OCI-LY1 (cell line): ENCODE results near the gene CSF1.

ENCODE experiments used
- H2AFZ ChIP-seq: fragments of 200-600 bp; sonication (generic), shearing (Covaris generic); 2 replicates; pipeline ENCODE4 v1.6.0; 2014; ENCODE audit warnings: antibody characterized with exemption, mild to moderate bottlenecking, low read length
- H3F3A ChIP-seq: fragments of 200-600 bp; sonication (generic), shearing (Covaris generic); 2 replicates; pipeline ENCODE4 v1.6.0; 2014; ENCODE audit warnings: mild to moderate bottlenecking, antibody characterized with exemption, low read length, moderate library complexity; ENCODE audit not compliant: insufficient read depth
- H3K27ac ChIP-seq: fragments of 200-600 bp; sonication (generic); 2 replicates; pipeline ENCODE4 v1.5.1; 2014; ENCODE audit warnings: low read length, mixed run types, mild to moderate bottlenecking, low read depth; ENCODE audit not compliant: poor library complexity, severe bottlenecking
- H3K27me3 ChIP-seq: fragments of 200-600 bp; sonication (generic); 2 replicates; pipeline ENCODE4 v1.6.0; 2014; ENCODE audit warnings: antibody characterized with exemption, mild to moderate bottlenecking, low read length, moderate library complexity; ENCODE audit not compliant: insufficient read depth
- H3K36me3 ChIP-seq: fragments of 200-600 bp; sonication (generic); 2 replicates; pipeline ENCODE4 v1.6.1; 2014; ENCODE audit warnings: mild to moderate bottlenecking, antibody characterized with exemption, low read length, moderate library complexity, mixed read lengths; ENCODE audit not compliant: insufficient read depth
- H3K4me1 ChIP-seq: fragments of 200-600 bp; sonication (generic); 2 replicates; pipeline ENCODE4 v1.5.1; 2014; ENCODE audit warnings: mild to moderate bottlenecking, low read length, moderate library complexity; ENCODE audit not compliant: insufficient read depth, severe bottlenecking
- H3K4me2 ChIP-seq: fragments of 200-600 bp; sonication (generic), shearing (Covaris generic); 2 replicates; pipeline ENCODE4 v1.6.1; 2014; ENCODE audit warnings: low read length
- H3K4me3 ChIP-seq: fragments of 200-600 bp; sonication (generic); 2 replicates; pipeline ENCODE4 v1.5.1; 2014; ENCODE audit warnings: low read length, low read depth, mild to moderate bottlenecking, mixed read lengths; ENCODE audit not compliant: poor library complexity, severe bottlenecking
- H3K79me2 ChIP-seq: fragments of 200-600 bp; shearing (Covaris generic); 2 replicates; pipeline ENCODE4 v1.6.1; 2016; ENCODE audit warnings: mixed run types, low read length, mixed read lengths; ENCODE audit not compliant: insufficient read depth
- H3K9ac ChIP-seq: fragments of 200-600 bp; sonication (generic), shearing (Covaris generic); 2 replicates; pipeline ENCODE4 v1.6.1; 2014; ENCODE audit warnings: mild to moderate bottlenecking, low read length, mixed read lengths
- H3K9me2 ChIP-seq: fragments of 200-600 bp; sonication (generic), shearing (Covaris generic); 2 replicates; pipeline ENCODE4 v1.6.1; 2014; ENCODE audit warnings: low read depth, mild to moderate bottlenecking, low read length, mixed read lengths
- H3K9me3 ChIP-seq: fragments of 200-600 bp; shearing (Covaris generic); 2 replicates; pipeline ENCODE4 v1.6.1; 2014; ENCODE audit warnings: low read length, mixed read lengths
- H4K20me1 ChIP-seq: fragments of 200-600 bp; sonication (generic), shearing (Covaris generic); 2 replicates; pipeline ENCODE4 v1.6.0; 2016; ENCODE audit warnings: mild to moderate bottlenecking, low read length; ENCODE audit not compliant: insufficient read depth
- CTCF ChIP-seq: fragments of 200-600 bp; sonication (generic), shearing (Covaris generic); IDR thresholded peaks from 2 replicates; pipeline ENCODE4 v1.5.1; 2017; ENCODE audit warnings: mild to moderate bottlenecking, antibody characterized with exemption, low read length, moderate library complexity, mixed read lengths
- EZH2 ChIP-seq: fragments of 200-600 bp; sonication (generic), shearing (Covaris generic); IDR thresholded peaks from 2 replicates; pipeline ENCODE4 v1.8.0; 2017; ENCODE audit warnings: borderline replicate concordance, mixed run types, mild to moderate bottlenecking, antibody characterized with exemption, low read length, moderate library complexity, mixed read lengths

The CSF1 gene

GRCh38 chr1:109963864-109964263 lies 53.2 kb downstream of the CSF1 start:
- no peak overlapping the region for H3K9ac ChIP-seq
- H3K9me3 ChIP-seq, result no peaks in the 10 kb centered on the region
- no peaks in the 10 kb centered on the region for H3K9me2 ChIP-seq
- H3F3A ChIP-seq, result no peaks in the 10 kb centered on the region
- H3K27me3 ChIP-seq, result no peaks in the 10 kb centered on the region
- no peaks in the 10 kb centered on the region for H4K20me1 ChIP-seq
- H2AFZ ChIP-seq, result no peak overlapping the region
- H3K4me2 ChIP-seq, result no peak overlapping the region
- TF ChIP-seq CTCF (no peak), EZH2 (no peak)
- no peaks in the 10 kb centered on the region for H3K36me3 ChIP-seq
- H3K4me1 ChIP-seq, result no peaks in the 10 kb centered on the region
- no peak overlapping the region for H3K27ac ChIP-seq
- H3K79me2 ChIP-seq, result no peaks in the 10 kb centered on the region
- H3K4me3 ChIP-seq, result no peak overlapping the region

- no peak overlapping the region for H3K27ac ChIP-seq
- no peaks in the 10 kb centered on the region for H3K9me2 ChIP-seq
- H3K4me2 ChIP-seq, result no peak overlapping the region
Measured at GRCh38 chr1:109969146-109969829, 58.6 kb downstream of the CSF1 start.

GRCh38 chr1:109969907-109970306 lies 59.3 kb downstream of the CSF1 start:
- Histone ChIP-seq H3K9me3 (no peaks in the 10 kb centered on the region), H3K4me3 (no peak overlapping the region), H3K79me2 (no peaks in the 10 kb centered on the region), H3K9ac (no peak overlapping the region), H3F3A (no peaks in the 10 kb centered on the region), H2AFZ (no peak overlapping the region), H3K9me2 (no peaks in the 10 kb centered on the region), H3K27me3 (0 out of 2 replicates have a peak, but pooled peaks cover 4% of the 10 kb centered on the region), H3K27ac (no peak overlapping the region), H4K20me1 (no peaks in the 10 kb centered on the region), H3K36me3 (no peaks in the 10 kb centered on the region), H3K4me1 (no peaks in the 10 kb centered on the region), H3K4me2 (no peak overlapping the region)
- TF ChIP-seq EZH2, result no peak
- no peak for TF ChIP-seq CTCF

More at GRCh38 chr1:109969146-109969829, 58.6 kb downstream of the CSF1 start:
- Histone ChIP-seq H3K9me3 (no peaks in the 10 kb centered on the region), H3K4me3 (no peak overlapping the region), H3F3A (no peaks in the 10 kb centered on the region), H3K36me3 (no peaks in the 10 kb centered on the region), H2AFZ (no peak overlapping the region), H3K4me1 (no peaks in the 10 kb centered on the region), H4K20me1 (no peaks in the 10 kb centered on the region), H3K79me2 (no peaks in the 10 kb centered on the region), H3K9ac (no peak overlapping the region), H3K27me3 (0 out of 2 replicates have a peak, but pooled peaks cover 4% of the 10 kb centered on the region)
- TF ChIP-seq CTCF (no peak), EZH2 (no peak)
